HEK293 (cell line): Measurements from ENCODE around the gene ADORA2A.
A peak's percentile ranks its signal among the peaks of the same experiment; 100 is the strongest.

Experiments
- CTCF ChIA-PET: fragments of 350-600 bp; formaldehyde crosslinking; extraction: SDS; loops from one replicate; lab custom pipeline; 2021; ENCODE audit warnings: antibody characterized with exemption; lab: Yijun Ruan, JAX
- POLR2A ChIA-PET: fragments of 300-600 bp; formaldehyde crosslinking; extraction: SDS; loops from one replicate; lab custom pipeline; 2020; ENCODE audit warnings: antibody characterized with exemption, inconsistent platforms; lab: Yijun Ruan, JAX
- H3K27ac ChIP-seq: fragments of 200-500 bp; sonication (Bioruptor generic); 2 replicates; pipeline ENCODE4 v1.5.1; 2014; ENCODE audit warnings: low read depth, low read length, control low read depth, inconsistent platforms; ENCODE audit errors: extremely low read depth
- H3K36me3 ChIP-seq, 2 experiments: fragments of 200-500 bp in 1 of 2; sonication (Bioruptor generic) in 1 of 2; 1 replicate in 1 of 2; 2 replicates in 1 of 2; pipeline ENCODE4 v1.5.1; 2014 to 2017; ENCODE audit warnings: inconsistent platforms in 2 of 2, low read length in 2 of 2; ENCODE audit not compliant: control insufficient read depth in 2 of 2, insufficient read depth in 1 of 2
- H3K4me1 ChIP-seq: fragments of 200-500 bp; sonication (Bioruptor generic); 2 replicates; pipeline ENCODE4 v1.5.1; 2014; ENCODE audit warnings: mild to moderate bottlenecking, low read length, inconsistent platforms; ENCODE audit not compliant: control insufficient read depth, insufficient read depth
- H3K4me3 ChIP-seq: 2 replicates; pipeline ENCODE4 v1.5.1; 2011; ENCODE audit warnings: low read depth, mild to moderate bottlenecking, control low read depth, low read length, moderate library complexity
- H3K9me3 ChIP-seq: fragments of 200-500 bp; sonication (Bioruptor generic); 2 replicates; pipeline ENCODE4 v1.5.1; 2014; ENCODE audit warnings: low read depth, low read length, inconsistent platforms; ENCODE audit not compliant: control insufficient read depth, insufficient read depth
- ATF2 ChIP-seq: fragments of 450-650 bp; formaldehyde crosslinking; IDR thresholded peaks from 2 replicates; pipeline ENCODE4 v1.5.1; 2016; ENCODE audit warnings: missing biosample characterization, missing genetic modification characterization, low read depth
- GFI1B ChIP-seq: fragments of 450-650 bp; formaldehyde crosslinking; IDR thresholded peaks from 2 replicates; pipeline ENCODE4 v1.5.1; 2016; ENCODE audit warnings: missing biosample characterization, missing genetic modification characterization
- HIC1 ChIP-seq: fragments of 450-650 bp; formaldehyde crosslinking; IDR thresholded peaks from 2 replicates; pipeline ENCODE4 v1.5.1; 2016; ENCODE audit warnings: missing biosample characterization, missing genetic modification characterization
- KLF9 ChIP-seq: fragments of 450-650 bp; formaldehyde crosslinking; IDR thresholded peaks from 2 replicates; pipeline ENCODE4 v1.5.1; 2016; ENCODE audit warnings: missing biosample characterization, missing genetic modification characterization, low read depth
- PBX3 ChIP-seq: sonication (generic); formaldehyde crosslinking; IDR thresholded peaks from 2 replicates; pipeline ENCODE4 v1.8.1; 2022; ENCODE audit warnings: mild to moderate bottlenecking, moderate library complexity, missing genetic modification reagents
- PRDM1 ChIP-seq: fragments of 450-650 bp; formaldehyde crosslinking; IDR thresholded peaks from 2 replicates; pipeline ENCODE4; 2016; ENCODE audit warnings: missing biosample characterization, missing genetic modification characterization
- ZNF155 ChIP-seq: fragments of 450-650 bp; formaldehyde crosslinking; IDR thresholded peaks from 2 replicates; pipeline ENCODE4 v1.5.1; 2016; ENCODE audit warnings: missing biosample characterization, missing genetic modification characterization
- ZNF324 ChIP-seq: fragments of 450-650 bp; formaldehyde crosslinking; IDR thresholded peaks from 2 replicates; pipeline ENCODE4 v1.5.1; 2016; ENCODE audit warnings: missing biosample characterization, missing genetic modification characterization
- ZNF433 ChIP-seq: fragments of 450-650 bp; formaldehyde crosslinking; IDR thresholded peaks from 2 replicates; pipeline ENCODE4 v1.5.1; 2016; ENCODE audit warnings: missing biosample characterization, missing genetic modification characterization, low read depth
- ZNF510 ChIP-seq: fragments of 450-650 bp; formaldehyde crosslinking; IDR thresholded peaks from 2 replicates; pipeline ENCODE4 v1.5.1; 2018; ENCODE audit warnings: mild to moderate bottlenecking, missing genetic modification characterization, missing biosample characterization; ENCODE audit not compliant: insufficient replicate concordance
- ZNF518A ChIP-seq: fragments of 450-650 bp; formaldehyde crosslinking; conservative IDR thresholded peaks from 2 replicates; pipeline ENCODE4 v1.5.1; 2016; ENCODE audit warnings: low read depth, missing biosample characterization, missing genetic modification characterization
- ZNF585B ChIP-seq: fragments of 450-650 bp; formaldehyde crosslinking; IDR thresholded peaks from 2 replicates; pipeline ENCODE4 v1.5.1; 2016; ENCODE audit warnings: missing biosample characterization, missing genetic modification characterization
- ZNF660 ChIP-seq: fragments of 450-650 bp; IDR thresholded peaks from 2 replicates; pipeline ENCODE4 v1.5.1; 2018; ENCODE audit warnings: missing biosample characterization, mild to moderate bottlenecking, missing genetic modification characterization
- ZNF776 ChIP-seq: fragments of 450-650 bp; formaldehyde crosslinking; IDR thresholded peaks from 2 replicates; pipeline ENCODE4 v1.5.0; 2017; ENCODE audit warnings: missing biosample characterization, missing genetic modification characterization, borderline replicate concordance

ADORA2A gene

GRCh38 chr22:24402460-24403192, 24.8 kb upstream of the ADORA2A start (continued):
- TF ChIP-seq PBX3 (CRISPR knock-in tag) (no peak), ZNF776 (no peak), ATF2 (tag by site-specific recombination) (no peak), ZNF510 (no peak), ZNF585B (no peak), GFI1B (tag by site-specific recombination) (peak; percentile 58; the same call in 1 of the 2 replicates), ZNF660 (0 out of 2 replicates have a peak, but pooled peaks have one; percentile 22), ZNF324 (peak; percentile 52; the same call in 1 of the 2 replicates), HIC1 (tag by site-specific recombination) (peak; percentile 60; the same call in 1 of the 2 replicates), KLF9 (tag by site-specific recombination) (no peak; the same call in 1 of the 2 replicates), ZNF433 (tag by site-specific recombination) (no peak)
- TF ChIP-seq, all 188 proteins: peak for 44

- ChIA-PET POLR2A (no interaction called here), CTCF (interaction anchor here (0.6 to 1.5 kb wide), 5 partner anchors 18 to 121 kb away, joined by 3 to 4 read pairs (median 3); no protein-coding TSS in a partner anchor)
- Histone ChIP-seq H3K27ac (no peak overlapping the region), H3K4me3 (no peak overlapping the region), H3K9me3 (no peaks in the 10 kb centered on the region), H3K36me3 (peaks cover 0 to 64% of the 10 kb centered on the region in 2 experiments; a peak in 1 of 3 replicates), H3K4me1 (peaks cover 12% of the 10 kb centered on the region)
- TF ChIP-seq PRDM1 (tag by site-specific recombination) (peak; percentile 37; the same call in 1 of the 2 replicates), KLF9 (tag by site-specific recombination) (no peak), ZNF518A (tag by site-specific recombination) (no peak), ZNF155 (tag by site-specific recombination) (no peak)
These were observed 24.1 kb upstream of the ADORA2A start for GRCh38 chr22:24403346-24403745.
